Pericardium fibroblast (primary cell): Measurements from ENCODE around the gene CISD3. TPM values are rescaled to one million over a fixed set of nuclear protein-coding genes. Genes with fewer than 3 reads are reported as not detected.

Experiments used
- total RNA-seq: library from RNA; depleted of rRNA; stranded (reverse); fragments of >200 nt; gene quantifications from 2 replicates; pipeline ENCODE4 v1.2.3, GENCODE V29; 2015

Gene CISD3
- total RNA-seq = 8.0 and 12.4 TPM in 2 replicates

GRCh38 chr17:38729886-38730525 is at the start of gene CISD3:
Gene CISD3 (plus strand): TSS chr17:38730341. CDS start chr17:38730359, 18 bp downstream.

GRCh38 chr17:38704606-38705522 is 25.3 kb upstream of the CISD3 start, which contains the start of gene MLLT6:
Gene MLLT6 (plus strand): TSS chr17:38705273. CDS start chr17:38705633, 360 bp downstream.

GRCh38 chr17:38748149-38748891 is 18.2 kb downstream of the CISD3 start, which contains the start of gene PCGF2:
Gene PCGF2 (minus strand): TSS chr17:38748336. CDS start chr17:38740402, 7,934 bp downstream.

GRCh38 chr17:38752308-38753070 is 22.3 kb downstream of the CISD3 start, which contains the start of gene PSMB3:
Gene PSMB3 (plus strand): TSS chr17:38752741. CDS start chr17:38752827, 86 bp downstream.

Other genes starting within 250 kb of the CISD3 start
- gene SRCIN1, start 124.4 kb upstream of the CISD3 start, total RNA-seq = under 0.01 TPM in 1 of 2 replicates, not detected in the other
- 4.4 and 6.7 TPM in 2 replicates for gene EPOP, start 55.4 kb upstream of the CISD3 start, total RNA-seq
- gene MLLT6, start 25.1 kb upstream of the CISD3 start, total RNA-seq = 17.0 and 28.3 TPM in 2 replicates
- 4.8 and 8.5 TPM in 2 replicates for gene PCGF2, start 18.0 kb downstream of the CISD3 start, total RNA-seq
- gene PSMB3, start 22.4 kb downstream of the CISD3 start, total RNA-seq = 116 and 187 TPM in 2 replicates
- gene PIP4K2B, start 69.2 kb downstream of the CISD3 start, total RNA-seq = 45.4 and 54.4 TPM in 2 replicates
- 8.5 and 10.5 TPM in 2 replicates for gene CWC25, start 95.0 kb downstream of the CISD3 start, total RNA-seq
- gene RPL23, start 123.4 kb downstream of the CISD3 start, total RNA-seq = 1,910 and 2,508 TPM in 2 replicates
- gene LASP1, start 139.7 kb downstream of the CISD3 start, total RNA-seq = 255 and 440 TPM in 2 replicates
- gene FBXO47, start 237.1 kb downstream of the CISD3 start, total RNA-seq = not detected in 2 replicates